HuH-7 (cell line): Measurements from ENCODE around the gene METTL22.

Experiments used
- DNase-seq: peaks from one replicate; pipeline ENCODE4 v3.0.0; 2011; ENCODE audit warnings: low spot score

Gene METTL22, protein sequence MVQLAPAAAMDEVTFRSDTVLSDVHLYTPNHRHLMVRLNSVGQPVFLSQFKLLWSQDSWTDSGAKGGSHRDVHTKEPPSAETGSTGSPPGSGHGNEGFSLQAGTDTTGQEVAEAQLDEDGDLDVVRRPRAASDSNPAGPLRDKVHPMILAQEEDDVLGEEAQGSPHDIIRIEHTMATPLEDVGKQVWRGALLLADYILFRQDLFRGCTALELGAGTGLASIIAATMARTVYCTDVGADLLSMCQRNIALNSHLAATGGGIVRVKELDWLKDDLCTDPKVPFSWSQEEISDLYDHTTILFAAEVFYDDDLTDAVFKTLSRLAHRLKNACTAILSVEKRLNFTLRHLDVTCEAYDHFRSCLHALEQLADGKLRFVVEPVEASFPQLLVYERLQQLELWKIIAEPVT

DNA sequence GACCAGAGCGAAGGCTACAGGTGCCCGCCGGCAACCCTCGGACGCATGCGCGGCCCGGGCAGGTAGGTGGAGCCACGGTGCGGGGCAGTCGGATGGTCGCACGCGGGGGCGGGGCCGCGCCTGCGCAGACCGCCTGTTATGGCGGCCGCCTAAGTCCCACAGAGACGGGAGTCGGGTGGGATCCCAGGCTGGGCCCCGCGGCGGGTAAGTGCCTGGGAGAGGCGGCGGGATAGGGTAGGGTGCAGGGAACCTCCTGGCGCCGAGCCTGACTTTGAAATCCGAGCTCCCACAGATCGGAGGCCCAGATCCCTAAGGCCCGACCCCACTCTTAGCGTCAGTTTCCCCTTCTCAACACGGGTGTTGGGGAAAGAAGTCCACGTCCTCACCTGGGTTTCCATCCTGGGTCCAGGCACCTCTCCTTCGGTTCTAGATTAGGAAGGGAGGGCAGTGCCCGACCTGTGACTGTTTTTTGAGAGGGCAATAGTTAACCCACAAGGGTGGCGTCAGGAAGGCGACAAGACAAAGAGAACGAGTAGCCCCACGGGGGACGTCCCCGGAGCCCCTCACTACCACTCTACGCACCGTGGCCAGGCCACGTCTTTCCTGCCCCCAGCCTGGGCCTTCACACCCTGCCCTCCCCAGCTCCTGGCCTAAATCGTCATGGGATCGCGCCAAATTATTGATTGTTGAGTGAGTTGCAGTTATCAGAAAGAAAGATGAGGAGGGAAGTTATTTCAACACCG, at the start of gene METTL22:
Gene METTL22, plus strand, starts transcription at position 127 of the 743 bp plus-strand sequence. CDS start 3,968 bp downstream, outside the sequence.
- DNase-seq: peak; percentile 85

DNA sequence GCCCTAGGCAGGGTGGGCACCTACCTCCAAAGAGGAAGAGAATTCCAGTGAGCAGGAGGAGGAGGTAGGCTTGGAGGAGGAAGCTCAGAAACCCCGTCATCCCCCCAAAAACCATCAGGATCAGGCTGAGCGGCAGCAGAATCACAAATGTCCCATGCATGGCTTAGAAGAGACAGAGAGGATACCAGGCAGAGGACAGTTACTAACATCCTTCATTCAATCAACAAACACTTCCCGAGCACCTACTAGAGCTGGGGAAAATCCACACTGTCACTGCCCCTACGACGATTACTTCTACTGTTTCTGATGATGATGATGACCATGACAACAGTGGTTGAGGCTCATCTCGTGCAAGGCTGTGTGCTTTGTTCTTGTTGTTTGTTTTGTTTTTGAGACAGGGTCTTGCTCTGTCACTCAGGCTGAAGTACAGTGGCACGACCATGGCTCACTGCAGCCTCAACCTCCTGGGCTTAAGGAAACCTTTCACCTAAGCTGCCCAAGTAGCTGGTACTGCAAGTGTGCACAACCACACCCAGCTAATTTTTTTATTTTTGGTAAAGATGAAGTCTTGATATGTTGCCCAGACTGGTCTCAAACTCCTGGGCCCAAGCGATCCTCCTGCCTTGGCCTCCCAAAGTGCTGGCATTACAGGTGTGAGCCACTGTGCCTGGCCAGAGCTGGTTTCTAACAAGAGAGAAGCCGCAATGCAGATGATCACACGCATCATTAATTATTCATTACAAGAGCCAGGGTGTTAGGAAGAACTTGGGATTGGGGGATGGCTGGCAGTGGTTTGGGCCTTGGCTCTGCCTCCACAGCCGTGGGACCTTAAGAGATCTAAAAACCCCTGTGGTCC, 49.2 kb upstream of the METTL22 start:
- DNase-seq: no peak

DNA sequence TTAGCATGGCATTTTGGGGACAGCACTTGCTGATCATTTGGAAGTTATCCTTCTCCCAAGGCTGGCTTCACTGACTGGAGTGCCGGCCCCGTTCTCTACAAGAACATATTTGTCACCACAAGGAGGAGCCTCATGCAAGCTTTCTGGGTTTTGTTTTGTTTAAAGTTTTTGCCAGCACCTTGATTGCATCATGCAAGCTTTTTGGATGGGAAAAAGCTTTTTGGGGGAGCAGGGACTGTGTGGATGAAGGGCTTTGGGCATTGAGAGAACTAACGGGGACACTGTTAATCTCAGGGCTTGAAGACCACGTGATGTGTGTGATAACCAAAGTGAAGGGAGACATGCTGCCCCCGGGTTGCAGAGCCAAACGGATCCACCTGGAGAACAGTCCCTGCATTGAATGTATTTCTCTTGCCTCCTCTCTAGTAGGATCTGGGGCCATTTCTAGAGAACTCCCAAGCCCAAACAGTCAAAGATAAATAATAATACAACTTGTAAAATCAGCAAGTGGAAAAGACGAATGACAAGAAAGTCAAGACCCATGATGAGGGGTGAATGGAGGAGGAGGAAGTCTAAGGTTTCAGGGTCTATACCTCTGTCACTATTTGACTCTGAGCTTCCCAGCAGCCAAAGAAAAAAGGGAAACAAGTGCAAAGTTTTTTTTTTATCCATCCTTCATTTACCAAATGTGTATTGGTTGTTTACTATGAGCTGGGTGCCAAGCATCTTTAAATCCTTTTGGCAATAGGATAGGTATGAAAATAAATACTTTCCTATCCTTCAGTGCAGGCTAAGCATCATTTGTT, 48.4 kb upstream of the METTL22 start:
- DNase-seq: peak; percentile 42

DNA sequence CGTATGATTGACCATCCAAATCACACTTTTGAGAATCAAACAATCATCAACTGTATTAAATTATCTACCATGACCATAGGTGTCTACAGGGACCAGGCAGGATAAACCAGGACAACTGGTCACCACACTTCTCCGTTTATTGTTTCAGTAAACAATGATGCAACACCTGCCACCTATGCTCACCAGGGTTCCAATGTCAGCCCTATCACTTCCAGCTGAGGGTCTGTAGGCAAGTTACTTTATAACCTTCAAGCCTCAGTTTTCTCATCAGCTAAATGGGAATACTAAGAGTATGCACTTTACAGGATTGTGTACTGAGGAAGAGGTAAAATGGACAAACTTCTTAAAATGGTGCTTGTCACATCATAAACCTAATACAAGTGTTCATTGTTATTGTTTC, 46.1 kb upstream of the METTL22 start:
- DNase-seq: no peak

DNA sequence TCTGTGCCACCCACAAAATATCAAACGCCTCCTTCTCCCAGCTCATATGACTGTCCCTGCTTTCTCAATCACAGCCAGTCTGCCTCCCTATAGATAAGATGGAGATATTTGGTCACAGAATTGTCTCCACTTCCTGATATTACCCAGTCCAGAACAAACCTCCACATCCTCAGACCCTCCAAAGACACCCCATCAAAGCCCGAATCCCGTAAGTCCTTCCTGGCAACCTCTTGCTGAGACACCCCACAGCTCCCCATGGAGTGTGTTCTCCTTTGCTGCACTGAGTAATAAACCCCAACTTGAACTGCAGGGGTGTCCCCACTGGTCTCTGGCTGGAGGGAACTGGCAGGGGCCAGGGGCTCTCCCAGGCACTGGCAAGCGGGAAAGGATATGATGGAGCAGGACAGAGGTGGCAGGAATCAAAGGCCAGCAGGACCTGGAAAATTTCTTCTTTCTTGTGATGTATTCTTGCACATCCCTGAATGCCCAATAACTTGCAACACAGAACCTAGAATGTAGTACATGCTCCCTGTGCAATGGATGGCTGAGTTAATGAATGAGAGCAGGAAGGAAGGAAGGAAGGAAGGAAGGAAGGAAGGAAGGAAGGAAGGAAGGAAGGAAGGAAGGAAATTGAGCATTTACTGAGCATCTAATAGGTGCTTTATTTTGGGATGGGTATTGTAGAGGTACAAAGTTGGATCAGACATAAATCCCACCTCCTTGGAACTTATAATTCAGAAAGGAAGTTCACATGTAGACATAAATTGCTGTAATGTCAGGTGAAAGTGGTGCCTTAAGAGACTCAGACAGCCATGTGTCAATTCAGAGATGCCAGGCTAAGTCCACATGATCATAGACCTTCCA, 45.1 kb upstream of the METTL22 start:
- DNase-seq: no peak

DNA sequence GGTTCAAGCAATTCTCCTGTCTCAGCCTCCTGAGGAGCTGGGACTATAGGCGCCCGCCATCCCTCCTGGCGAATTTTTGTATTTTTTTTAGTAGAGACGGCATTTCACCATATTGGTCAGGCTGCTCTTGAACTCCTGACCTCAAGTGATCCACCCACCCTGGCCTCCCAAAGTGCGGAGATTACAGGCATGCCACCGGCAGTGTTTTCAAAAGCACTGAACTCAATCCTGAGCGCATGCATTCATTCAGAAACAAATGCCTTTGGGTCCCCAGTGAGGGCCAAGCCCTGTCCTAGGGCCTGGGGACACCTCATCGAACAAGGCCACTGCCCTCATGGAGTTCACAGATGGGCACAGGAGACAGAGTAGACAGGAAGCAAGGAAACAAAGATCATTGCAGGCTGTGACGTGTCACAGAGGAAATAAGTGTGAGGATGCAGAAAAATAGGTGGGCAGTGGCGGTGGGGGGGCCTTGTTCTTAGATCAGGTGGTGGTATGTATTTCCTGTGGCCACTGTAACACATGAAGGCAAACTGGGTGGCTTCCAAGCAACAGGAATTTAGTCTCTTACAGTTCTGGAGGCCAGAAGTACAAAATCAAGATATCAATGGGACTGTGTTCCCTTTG, 43.7 kb upstream of the METTL22 start:
- DNase-seq: no peak

DNA sequence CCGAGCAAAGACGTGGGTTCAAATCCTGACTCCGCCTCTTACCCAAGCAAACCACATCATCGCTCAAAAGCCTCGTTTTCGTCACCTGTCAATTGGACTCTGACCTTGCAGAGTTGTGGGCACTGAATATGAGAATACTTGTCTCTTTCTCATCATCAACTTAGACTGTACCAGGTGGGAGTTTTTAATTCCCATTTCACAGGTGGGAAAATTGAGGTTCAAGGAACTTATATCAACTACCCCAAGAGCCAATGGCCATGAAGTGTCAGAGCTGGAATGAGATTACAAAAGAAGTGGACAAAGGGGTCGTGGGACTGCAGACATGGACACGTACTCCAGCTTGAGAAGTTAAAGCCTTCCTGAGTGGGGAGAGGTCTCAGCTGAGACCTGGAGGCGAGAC, 41.9 kb upstream of the METTL22 start:
- no peak for DNase-seq

DNA sequence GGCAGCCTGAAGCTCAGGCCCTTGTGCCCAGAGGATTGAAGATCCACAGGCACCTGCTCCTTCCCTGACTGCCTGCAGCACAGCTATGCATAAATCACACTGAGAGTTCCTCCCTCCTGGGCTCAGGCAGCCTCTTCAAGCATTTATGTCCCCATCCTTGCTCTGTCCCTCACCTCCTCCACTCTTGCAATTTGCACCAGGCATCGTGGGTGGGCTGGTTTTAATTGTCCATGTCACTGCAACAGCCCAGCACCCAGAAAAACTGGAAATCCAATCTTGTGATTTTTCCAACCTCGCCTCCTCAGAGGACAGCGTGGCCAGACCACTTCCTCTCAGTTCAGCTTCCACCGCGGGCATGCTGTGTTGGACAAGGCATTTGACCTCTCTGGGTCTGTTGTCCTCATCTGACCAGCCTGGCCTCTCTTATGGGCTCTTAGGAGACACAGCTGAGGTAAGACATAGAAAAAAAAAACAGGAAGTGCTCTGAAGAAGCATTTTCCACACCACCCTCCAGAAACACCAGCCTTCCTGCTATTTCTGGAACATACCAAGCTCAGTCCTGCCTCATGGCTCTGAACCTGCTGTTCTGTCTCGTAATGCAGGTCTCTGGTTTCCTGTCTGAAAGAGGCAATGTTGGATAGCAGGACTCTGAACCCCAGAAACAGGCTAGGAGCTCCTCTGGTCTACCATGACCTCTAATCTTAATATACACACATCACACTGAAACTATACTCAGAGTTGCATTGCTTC, 39.5 kb upstream of the METTL22 start:
- DNase-seq: no peak

DNA sequence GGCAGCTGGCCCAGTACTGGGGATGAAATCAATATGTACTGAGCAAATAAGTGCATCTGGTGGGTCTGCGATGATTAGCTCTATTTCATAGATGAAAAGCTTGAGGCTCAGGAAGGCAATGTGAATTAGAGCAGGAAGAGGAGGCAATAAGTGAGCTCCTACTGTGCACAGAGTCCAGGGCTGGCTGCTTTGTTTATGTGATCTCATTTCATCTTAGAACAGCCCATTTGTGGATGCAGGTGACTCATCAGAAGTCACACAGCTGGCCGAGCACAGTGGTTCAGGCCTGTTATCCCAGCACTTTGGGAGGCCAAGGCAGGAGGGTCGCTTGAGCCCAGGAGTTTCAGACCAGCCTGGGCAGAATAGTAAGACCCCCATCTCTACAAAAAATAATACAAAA, 38.3 kb upstream of the METTL22 start:
- DNase-seq: no peak

DNA sequence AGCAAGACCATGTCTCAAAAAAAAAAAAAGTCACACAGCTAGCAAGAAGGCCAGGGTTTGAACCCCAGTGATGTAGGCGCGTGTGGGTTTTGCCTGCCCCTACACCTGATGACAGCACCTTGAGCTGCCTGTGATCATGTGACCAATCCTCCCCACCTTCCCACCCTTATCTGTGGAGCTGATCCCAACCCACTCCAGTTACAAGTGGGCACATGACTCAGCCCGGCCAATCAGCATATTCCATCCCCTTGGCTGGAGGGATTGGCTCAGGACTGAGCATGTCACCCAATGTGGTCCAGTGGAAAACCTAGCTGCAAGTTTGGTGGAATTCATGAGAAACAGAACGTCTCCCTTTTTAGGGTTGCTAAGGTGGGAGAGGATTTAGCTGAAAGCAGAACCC, 37.8 kb upstream of the METTL22 start:
- DNase-seq: no peak

DNA sequence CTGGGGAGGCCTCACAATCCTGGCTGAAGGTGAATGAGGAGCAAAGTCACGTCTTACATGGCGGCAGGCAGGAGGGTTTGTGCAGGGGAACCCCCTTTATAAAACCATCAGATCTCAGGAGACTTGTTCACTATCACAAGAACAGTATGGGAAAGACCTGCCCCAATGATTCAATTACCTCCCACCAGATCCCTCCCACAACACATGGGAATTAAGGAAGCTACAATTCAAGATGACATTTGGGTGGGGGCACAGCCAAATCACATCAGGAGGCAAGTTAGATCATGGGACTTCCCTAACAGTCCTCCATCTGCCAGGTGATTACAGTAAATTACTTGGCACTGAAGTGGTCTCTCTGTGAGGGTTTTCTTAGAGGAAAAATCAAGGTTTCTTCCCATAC, 36.5 kb upstream of the METTL22 start:
- no peak for DNase-seq

DNA sequence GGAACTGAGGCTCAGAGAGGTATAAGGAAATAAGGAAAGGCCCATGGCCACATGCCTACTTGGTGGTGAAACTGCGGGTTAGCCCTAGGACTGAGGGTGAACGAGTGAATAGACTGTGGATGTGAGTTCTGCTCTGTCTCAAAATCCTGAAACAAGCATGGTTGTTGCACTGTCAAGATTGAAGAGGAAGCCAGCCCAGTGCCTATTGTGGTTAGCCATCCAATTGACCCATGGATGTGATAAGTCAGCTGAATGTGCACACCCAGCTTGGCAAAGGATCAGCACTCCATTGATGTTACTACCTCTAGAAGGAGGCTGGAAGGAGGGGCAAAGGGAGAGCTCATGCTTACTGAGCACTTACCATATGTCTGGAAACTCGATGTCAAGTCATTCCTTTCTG, 35.6 kb upstream of the METTL22 start:
- no peak for DNase-seq

DNA sequence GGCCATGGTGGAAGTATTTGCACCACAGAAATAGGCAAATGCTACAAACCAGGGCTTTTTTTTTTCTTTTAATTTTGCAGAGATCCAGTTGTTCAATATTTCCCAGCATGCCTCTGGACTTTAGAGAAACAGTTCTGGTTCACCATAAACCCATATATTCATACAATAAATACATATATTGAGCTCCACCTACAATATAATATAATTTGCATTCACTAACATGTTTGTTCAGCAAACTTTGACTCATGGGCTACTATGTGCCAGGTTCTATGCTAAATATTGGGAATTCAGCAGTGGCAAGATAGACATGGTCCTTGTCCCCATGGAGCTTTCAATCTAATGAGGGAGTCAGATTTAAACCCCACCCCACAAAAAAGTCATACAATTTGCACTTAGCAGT, 34.4 kb upstream of the METTL22 start:
- no peak for DNase-seq

DNA sequence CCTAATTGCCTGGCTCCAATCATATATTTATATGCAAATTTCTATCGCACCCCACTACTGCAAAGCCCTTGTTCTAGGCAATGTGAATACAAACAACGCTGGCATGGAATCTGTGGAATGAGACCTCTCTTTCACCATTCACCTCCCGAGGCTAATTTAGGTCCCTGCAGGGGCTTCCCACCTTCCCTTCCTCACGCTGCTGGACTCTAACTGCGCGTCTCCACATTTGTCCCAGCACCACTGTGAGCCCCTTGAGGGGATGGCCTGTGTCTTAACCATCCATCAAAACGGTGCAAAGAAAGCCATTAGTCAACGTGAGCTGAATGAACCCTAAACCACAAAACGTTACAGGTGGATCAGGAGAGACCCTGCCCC, 32.8 kb upstream of the METTL22 start:
- no peak for DNase-seq

DNA sequence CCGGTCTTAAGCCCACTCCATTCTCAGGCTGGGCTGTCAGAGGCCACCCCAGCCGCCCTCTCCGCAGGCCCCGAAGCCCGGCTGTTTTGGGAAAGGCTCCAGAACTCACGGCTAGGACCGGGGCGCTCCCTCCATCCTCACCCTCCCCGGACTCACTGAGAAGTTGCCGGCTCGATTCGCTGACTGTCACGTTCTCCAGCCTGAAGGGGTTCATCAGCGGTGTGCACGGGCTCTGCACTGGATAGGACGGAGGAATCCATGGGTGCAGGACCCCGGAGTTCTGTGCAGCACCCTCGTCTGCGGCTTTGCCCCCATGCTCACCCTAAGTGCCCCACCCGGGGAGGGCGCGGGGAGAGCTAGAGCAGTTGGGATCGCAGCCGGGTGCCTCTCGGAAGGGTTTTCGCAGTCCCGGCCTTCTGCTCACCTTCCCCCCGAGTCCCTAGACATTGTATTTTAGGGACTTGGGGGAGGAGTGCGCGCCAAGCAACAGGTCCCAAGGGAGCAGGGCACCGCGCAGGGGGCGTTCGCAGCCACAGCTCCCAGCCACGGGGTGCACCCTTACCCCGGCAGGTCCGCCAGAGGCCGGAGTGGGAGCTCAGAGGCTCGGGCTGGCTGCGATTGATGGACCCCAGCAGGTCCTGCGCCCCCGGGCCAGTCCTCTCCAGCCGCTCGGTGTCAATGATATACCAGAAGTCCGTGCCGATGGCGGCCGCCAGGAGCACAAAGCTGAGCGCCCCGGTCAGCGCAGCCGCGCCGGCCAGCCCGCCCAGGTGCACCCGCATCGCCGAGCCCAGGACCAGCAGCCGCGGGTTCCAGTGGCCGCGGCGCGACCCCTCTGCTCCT, 32.2 kb upstream of the METTL22 start:
- no peak for DNase-seq

DNA sequence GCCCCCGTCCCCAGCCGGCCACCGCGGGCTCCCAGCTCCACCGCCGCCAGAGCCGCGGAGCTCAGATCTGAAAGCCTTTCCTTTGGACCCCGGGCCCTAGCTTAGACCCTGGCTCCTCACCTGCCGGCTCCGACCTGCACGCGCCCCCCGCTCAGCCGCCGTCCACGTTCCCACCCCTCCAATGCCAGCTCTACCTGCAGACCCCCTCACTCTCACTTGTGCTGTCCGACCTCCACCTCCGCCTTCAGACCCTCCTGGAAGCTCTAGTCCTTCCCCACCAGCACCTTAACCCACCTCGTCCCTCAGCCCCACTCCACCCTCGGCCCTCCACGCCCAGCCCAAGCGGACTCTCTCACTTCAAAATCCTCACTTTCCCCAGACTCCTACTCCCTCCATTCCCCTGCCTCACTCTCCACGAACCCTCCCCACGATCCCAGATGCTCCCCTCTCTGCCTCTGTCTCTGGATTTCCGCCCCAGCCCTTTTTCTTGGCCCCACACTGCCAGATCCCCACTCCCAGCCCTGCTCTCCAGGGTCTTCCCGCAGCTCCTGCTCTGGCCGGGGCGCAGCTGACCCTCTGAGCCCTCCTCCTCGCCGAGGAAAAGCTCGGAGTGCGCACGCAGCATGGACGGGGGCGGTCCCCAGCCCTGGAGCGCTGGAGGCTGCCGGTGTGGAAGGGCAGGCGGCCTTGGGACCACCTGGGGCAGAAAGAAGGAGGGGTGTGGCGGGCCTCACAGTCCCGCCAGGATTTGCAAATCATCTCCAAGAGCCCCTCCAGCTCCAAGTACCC, 31.4 kb upstream of the METTL22 start, which contains the start of gene TMEM114:
Gene TMEM114, minus strand, starts transcription at position 612 of the 789 bp plus-strand sequence. CDS start 673 bp downstream, outside the sequence.
- DNase-seq: no peak

DNA sequence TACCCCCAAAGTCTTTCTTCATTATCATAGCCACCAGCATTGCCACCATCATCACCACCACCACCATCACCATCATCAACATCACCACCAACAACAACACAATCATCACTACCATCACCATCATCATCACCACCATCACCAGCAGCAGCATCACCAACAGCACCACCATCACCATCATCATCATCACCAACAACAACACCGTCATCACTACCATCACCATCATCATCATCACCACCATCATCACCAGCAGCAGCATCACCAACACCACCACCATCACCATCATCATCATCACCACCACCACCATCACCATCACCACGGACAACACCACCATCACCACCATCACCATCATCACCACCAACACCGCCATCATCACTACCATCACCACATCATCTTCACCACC, 30.7 kb upstream of the METTL22 start:
- DNase-seq: no peak

DNA sequence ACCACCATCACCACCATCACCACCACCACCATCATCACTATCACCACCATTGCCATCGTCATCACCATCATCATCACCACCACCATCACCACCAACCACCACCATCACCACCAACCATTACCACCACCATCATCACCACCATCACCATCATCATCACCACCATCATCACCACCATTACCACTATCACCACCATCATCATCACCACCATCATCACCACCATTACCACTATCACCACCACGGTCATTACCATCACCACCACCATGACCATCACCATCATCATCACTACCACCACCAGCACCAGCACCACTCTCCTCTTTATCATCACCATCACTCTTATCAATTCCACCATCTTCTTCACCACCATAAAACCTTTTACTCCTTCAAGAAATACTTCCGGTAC, 30.0 kb upstream of the METTL22 start:
- no peak for DNase-seq
